Smooth muscle cell (in vitro differentiated cells): ENCODE data around the gene LCA5. TPM values are rescaled to one million over a fixed set of nuclear protein-coding genes. Genes with fewer than 3 reads are reported as not detected.
A peak's percentile ranks its signal among the peaks of the same experiment; 100 is the strongest.
"Not testable (repeated sequence)": the region's sequence is repeated elsewhere in the genome, so short reads cannot be mapped to it uniquely, and the experiment has no call there.

Experiments
- DNase-seq: peaks from one replicate; lab custom pipeline; 2025; ENCODE audit not compliant: unreplicated experiment; lab: John Stamatoyannopoulos, UW
- H2AFZ ChIP-seq: fragments of 200-600 bp; sonication (generic); 2 replicates; pipeline ENCODE4 v1.6.0; 2016; ENCODE audit warnings: antibody characterized with exemption, low read depth, mild to moderate bottlenecking
- H3F3A ChIP-seq: fragments of 200-600 bp; sonication (generic); 2 replicates; pipeline ENCODE4 v1.6.0; 2017; ENCODE audit warnings: antibody characterized with exemption, low read depth
- H3K27ac ChIP-seq: fragments of 200-600 bp; sonication (generic); 2 replicates; pipeline ENCODE4 v1.5.1; 2016; ENCODE audit warnings: low read depth, mild to moderate bottlenecking
- H3K27me3 ChIP-seq: fragments of 200-600 bp; sonication (generic); 2 replicates; pipeline ENCODE4 v1.6.1; 2016; ENCODE audit warnings: low read depth, mild to moderate bottlenecking
- H3K36me3 ChIP-seq: fragments of 200-600 bp; sonication (generic); 2 replicates; pipeline ENCODE4 v1.5.1; 2016; ENCODE audit warnings: low read depth
- H3K4me1 ChIP-seq: fragments of 200-600 bp; sonication (generic); 2 replicates; pipeline ENCODE4 v1.5.1; 2016; ENCODE audit warnings: low read depth
- H3K4me2 ChIP-seq: fragments of 200-600 bp; sonication (generic); 2 replicates; pipeline ENCODE4 v1.6.0; 2016; ENCODE audit warnings: mild to moderate bottlenecking
- H3K4me3 ChIP-seq: fragments of 200-600 bp; sonication (generic); 2 replicates; pipeline ENCODE4 v1.5.1; 2016; ENCODE audit warnings: mild to moderate bottlenecking
- H3K79me2 ChIP-seq: fragments of 200-600 bp; sonication (generic); 2 replicates; pipeline ENCODE4 v1.6.0; 2016; ENCODE audit warnings: low read depth, mild to moderate bottlenecking
- H3K9ac ChIP-seq: fragments of 200-600 bp; sonication (generic); 2 replicates; pipeline ENCODE4 v1.6.0; 2016; ENCODE audit warnings: low read depth
- H3K9me3 ChIP-seq: fragments of 200-600 bp; sonication (generic); replicated peaks from 2 replicates; pipeline ENCODE4 v1.5.1; 2016; ENCODE audit warnings: low read depth
- H4K20me1 ChIP-seq: fragments of 200-600 bp; sonication (generic); 2 replicates; pipeline ENCODE4 v1.6.0; 2016; ENCODE audit warnings: low read depth
- WGBS: methylation state at CpG from one replicate; pipeline ENCODE4 v1.1.7; 2016; ENCODE audit warnings: low lambda C conversion rate; 5-methylcytosine and 5-hydroxymethylcytosine counted together
- polyA plus RNA-seq: library from polyadenylated mRNA; unstranded; fragments of >200 nt; fragmentation: Nextera tagmentation; extraction: Ambion mirVana; gene quantifications from 2 replicates; pipeline ENCODE4 v1.2.1, GENCODE V29; 2016
- total RNA-seq: library from RNA; depleted of rRNA; stranded (reverse); fragments of >200 nt; gene quantifications from 2 replicates; pipeline ENCODE4 v1.2.3, GENCODE V29; 2014
- TF ChIP-seq, protein P1 (sequence below): fragments of 200-600 bp; sonication (generic); IDR thresholded peaks from 2 replicates; pipeline ENCODE4 v1.5.1; 2017; ENCODE audit warnings: borderline replicate concordance, mild to moderate bottlenecking, antibody characterized with exemption; ENCODE audit not compliant: insufficient read depth, poor library complexity, severe bottlenecking

The LCA5 gene
- total and polyA plus RNA-seq, 2 experiments from 2014 or later: 3.0 to 8.9 TPM

DNA sequence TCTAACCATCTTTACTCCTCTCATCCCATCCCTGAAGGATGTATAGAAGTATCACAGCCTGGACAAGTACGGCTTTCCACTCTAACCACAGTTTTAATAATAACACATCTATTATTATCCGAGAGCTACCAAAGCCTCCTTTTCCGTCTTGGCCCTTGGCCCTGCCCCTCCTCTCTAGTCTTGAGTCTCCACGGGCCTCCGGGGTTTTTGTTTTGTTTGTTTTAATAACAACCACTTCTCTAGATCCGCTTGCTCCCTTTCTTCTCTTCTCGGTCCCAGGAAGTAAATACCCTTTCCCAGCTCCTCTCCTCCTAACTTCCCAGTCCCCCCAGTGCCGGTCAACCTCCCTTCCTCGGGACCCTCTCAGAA is 661 bp downstream of the LCA5 start:
- Histone ChIP-seq H3K27me3 (no peaks in the 10 kb centered on the region), H3F3A (no peaks in the 10 kb centered on the region), H3K79me2 (peaks cover 40% of the 10 kb centered on the region), H3K4me1 (peaks cover 3% of the 10 kb centered on the region), H2AFZ (peak overlapping the region; percentile 97), H3K36me3 (no peaks in the 10 kb centered on the region), H4K20me1 (no peaks in the 10 kb centered on the region), H3K9ac (peak overlapping the region; percentile 95), H3K9me3 (no peaks in the 10 kb centered on the region), H3K27ac (peak overlapping the region; percentile 93), H3K4me3 (peak overlapping the region; percentile 89), H3K4me2 (peak overlapping the region; percentile 91)
- TF ChIP-seq, protein P1, sequence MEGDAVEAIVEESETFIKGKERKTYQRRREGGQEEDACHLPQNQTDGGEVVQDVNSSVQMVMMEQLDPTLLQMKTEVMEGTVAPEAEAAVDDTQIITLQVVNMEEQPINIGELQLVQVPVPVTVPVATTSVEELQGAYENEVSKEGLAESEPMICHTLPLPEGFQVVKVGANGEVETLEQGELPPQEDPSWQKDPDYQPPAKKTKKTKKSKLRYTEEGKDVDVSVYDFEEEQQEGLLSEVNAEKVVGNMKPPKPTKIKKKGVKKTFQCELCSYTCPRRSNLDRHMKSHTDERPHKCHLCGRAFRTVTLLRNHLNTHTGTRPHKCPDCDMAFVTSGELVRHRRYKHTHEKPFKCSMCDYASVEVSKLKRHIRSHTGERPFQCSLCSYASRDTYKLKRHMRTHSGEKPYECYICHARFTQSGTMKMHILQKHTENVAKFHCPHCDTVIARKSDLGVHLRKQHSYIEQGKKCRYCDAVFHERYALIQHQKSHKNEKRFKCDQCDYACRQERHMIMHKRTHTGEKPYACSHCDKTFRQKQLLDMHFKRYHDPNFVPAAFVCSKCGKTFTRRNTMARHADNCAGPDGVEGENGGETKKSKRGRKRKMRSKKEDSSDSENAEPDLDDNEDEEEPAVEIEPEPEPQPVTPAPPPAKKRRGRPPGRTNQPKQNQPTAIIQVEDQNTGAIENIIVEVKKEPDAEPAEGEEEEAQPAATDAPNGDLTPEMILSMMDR: no peak
- WGBS: under 1% methylated on average over 9 of the region's 9 CpGs
- no peak for DNase-seq

- not testable (repeated sequence) for H3K9me3 ChIP-seq, H4K20me1 ChIP-seq, H3F3A ChIP-seq, DNase-seq, H2AFZ ChIP-seq, H3K27me3 ChIP-seq, H3K4me3 ChIP-seq, H3K4me2 ChIP-seq, H3K9ac ChIP-seq, H3K36me3 ChIP-seq, H3K27ac ChIP-seq
- Histone ChIP-seq H3K4me1 (peaks cover 12% of the 10 kb centered on the region), H3K79me2 (peaks cover 23% of the 10 kb centered on the region)
- WGBS: 97% methylated on average over 4 of the region's 4 CpGs
Measured at GRCh38 chr6:79529567-79529966, 7.7 kb downstream of the LCA5 start.

DNA sequence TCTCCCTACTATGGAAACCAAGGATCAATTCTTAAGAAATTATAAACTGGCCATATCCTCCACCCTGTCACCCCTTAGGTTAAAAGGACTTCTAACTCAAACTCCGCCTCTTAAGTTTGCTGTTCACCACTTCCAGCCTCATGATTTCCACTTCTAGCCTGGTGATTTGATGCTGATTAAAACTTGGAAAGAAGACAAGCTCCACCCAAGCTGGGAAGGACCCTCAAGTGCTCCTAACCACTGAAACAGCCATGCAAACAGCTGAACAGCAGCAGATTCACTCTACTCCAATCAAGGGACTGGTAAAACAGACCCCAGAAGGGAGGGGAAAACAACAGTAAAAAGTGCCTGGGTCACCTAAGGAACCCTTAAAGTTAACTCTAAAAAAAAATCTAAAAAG is 10.3 kb downstream of the LCA5 start:
- 96% methylated on average over 1 of the region's 1 CpG for WGBS
- H3K4me2 ChIP-seq: no peak overlapping the region
- peaks cover 12% of the 10 kb centered on the region for H3K4me1 ChIP-seq
- no peak for DNase-seq
- H3K9ac ChIP-seq: no peak overlapping the region
- H2AFZ ChIP-seq: no peak overlapping the region
- no peaks in the 10 kb centered on the region for H3K36me3 ChIP-seq
- H4K20me1 ChIP-seq: no peaks in the 10 kb centered on the region
- H3K79me2 ChIP-seq: peaks cover 22% of the 10 kb centered on the region
- no peaks in the 10 kb centered on the region for H3K9me3 ChIP-seq
- TF ChIP-seq, protein P1: no peak
- no peak overlapping the region for H3K4me3 ChIP-seq
- H3F3A ChIP-seq: no peaks in the 10 kb centered on the region
- H3K27ac ChIP-seq: peak overlapping the region; percentile 71
- H3K27me3 ChIP-seq: no peaks in the 10 kb centered on the region

GRCh38 chr6:79525272-79526100 is 11.7 kb downstream of the LCA5 start:
- peak overlapping the region; percentile 34 for H3K4me2 ChIP-seq
- H3K36me3 ChIP-seq: no peaks in the 10 kb centered on the region
- H3K27me3 ChIP-seq: no peaks in the 10 kb centered on the region
- H3K79me2 ChIP-seq: peaks cover 17% of the 10 kb centered on the region
- H4K20me1 ChIP-seq: no peaks in the 10 kb centered on the region
- H3K4me3 ChIP-seq: no peak overlapping the region
- peak overlapping the region; percentile 71 for H3K27ac ChIP-seq
- H3F3A ChIP-seq: no peaks in the 10 kb centered on the region
- H3K4me1 ChIP-seq: peaks cover 12% of the 10 kb centered on the region
- no peak overlapping the region for H3K9ac ChIP-seq
- TF ChIP-seq, protein P1: no peak
- no peaks in the 10 kb centered on the region for H3K9me3 ChIP-seq
- H2AFZ ChIP-seq: peak overlapping the region; percentile 22
- 37% methylated on average over 12 of the region's 12 CpGs for WGBS
- no peak for DNase-seq
